GM12891 (cell line): ENCODE measurements around the gene COA1.
"Not testable (repeated sequence)": the region's sequence is repeated elsewhere in the genome, so short reads cannot be mapped to it uniquely, and the experiment has no call there.

Source experiments
- DNase-seq: peaks from one replicate; pipeline ENCODE4 v3.0.0; 2011; ENCODE audit warnings: low spot score; ENCODE audit not compliant: insufficient read length
- FAIRE-seq: peaks from 2 replicates; lab custom pipeline; 2011; peaks lifted over from hg19 to GRCh38; lab: Jason Lieb, UNC
- PAX5 ChIP-seq: IDR thresholded peaks from 2 replicates; pipeline ENCODE4 v1.6.1; 2011; ENCODE audit warnings: low read length, moderate library complexity, mild to moderate bottlenecking; ENCODE audit not compliant: insufficient read depth, severe bottlenecking
- POLR2A ChIP-seq: IDR thresholded peaks from 2 replicates; pipeline ENCODE4 v1.6.1; 2011; ENCODE audit warnings: low read depth, low read length, control low read depth
- POLR2AphosphoS5 ChIP-seq: IDR thresholded peaks from 2 replicates; pipeline ENCODE4 v1.6.1; 2011; ENCODE audit warnings: low read depth, low read length, control low read depth
- POU2F2 ChIP-seq: IDR thresholded peaks from 2 replicates; pipeline ENCODE4 v1.6.1; 2011; ENCODE audit warnings: low read depth, mild to moderate bottlenecking, control low read depth, low read length, moderate library complexity
- SPI1 ChIP-seq: IDR thresholded peaks from 2 replicates; pipeline ENCODE4 v1.6.1; 2011; ENCODE audit warnings: low read depth, low read length, control low read depth
- TAF1 ChIP-seq: IDR thresholded peaks from 2 replicates; pipeline ENCODE4 v1.6.1; 2011; ENCODE audit warnings: low read depth, low read length, control low read depth

COA1 gene

DNA sequence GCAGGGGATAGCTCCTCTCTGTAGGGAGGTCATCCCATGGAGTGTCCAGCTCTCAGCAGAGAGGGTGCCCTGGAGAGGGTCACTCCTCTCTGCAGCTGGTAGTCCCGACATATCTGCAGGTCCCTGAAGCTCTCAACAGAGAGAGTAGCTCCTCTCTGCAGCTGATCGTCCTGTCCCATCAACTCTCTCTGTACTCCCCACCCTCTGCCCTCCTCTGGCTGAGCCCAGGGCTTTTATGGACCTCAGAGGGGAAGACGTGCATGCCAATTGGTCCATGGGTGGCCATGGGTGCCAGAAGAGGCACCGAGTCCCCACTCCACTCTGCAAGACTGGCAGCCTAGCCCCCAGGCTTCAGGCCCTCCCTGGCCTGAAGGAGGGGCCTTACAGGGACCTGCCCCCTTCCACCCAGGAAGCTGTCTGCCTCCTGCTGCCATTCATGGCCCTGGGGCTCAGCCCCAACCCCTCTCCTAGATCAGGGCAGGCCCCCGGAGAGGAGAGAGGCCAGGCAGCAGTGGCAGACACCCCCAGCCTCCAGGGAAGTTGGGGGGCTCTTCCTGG lies 20.1 kb upstream of the COA1 start:
- DNase-seq, result no peak
- TF ChIP-seq POLR2AphosphoS5 (no peak), POU2F2 (no peak), TAF1 (no peak), POLR2A (no peak), PAX5 (no peak), SPI1 (no peak)
- FAIRE-seq, result no peak

- DNase-seq (no peak), FAIRE-seq (no peak)
- TF ChIP-seq POLR2A (no peak), PAX5 (no peak), TAF1 (no peak), POLR2AphosphoS5 (no peak), POU2F2 (no peak), SPI1 (no peak)
Observed at GRCh38 chr7:43747328-43748105, 18.2 kb upstream of the COA1 start.

- TF ChIP-seq POLR2AphosphoS5, result no peak
- TF ChIP-seq POU2F2, result no peak
- no peak for TF ChIP-seq TAF1
- TF ChIP-seq POLR2A, result no peak
- no peak for TF ChIP-seq PAX5
- TF ChIP-seq SPI1, result no peak
- no peak for DNase-seq
- peak; percentile 55 for FAIRE-seq
Observed at GRCh38 chr7:43742692-43743091, 13.4 kb upstream of the COA1 start.

- FAIRE-seq, result peak; percentile 28
Observed at GRCh38 chr7:43737467-43738127, 8.3 kb upstream of the COA1 start.

DNA sequence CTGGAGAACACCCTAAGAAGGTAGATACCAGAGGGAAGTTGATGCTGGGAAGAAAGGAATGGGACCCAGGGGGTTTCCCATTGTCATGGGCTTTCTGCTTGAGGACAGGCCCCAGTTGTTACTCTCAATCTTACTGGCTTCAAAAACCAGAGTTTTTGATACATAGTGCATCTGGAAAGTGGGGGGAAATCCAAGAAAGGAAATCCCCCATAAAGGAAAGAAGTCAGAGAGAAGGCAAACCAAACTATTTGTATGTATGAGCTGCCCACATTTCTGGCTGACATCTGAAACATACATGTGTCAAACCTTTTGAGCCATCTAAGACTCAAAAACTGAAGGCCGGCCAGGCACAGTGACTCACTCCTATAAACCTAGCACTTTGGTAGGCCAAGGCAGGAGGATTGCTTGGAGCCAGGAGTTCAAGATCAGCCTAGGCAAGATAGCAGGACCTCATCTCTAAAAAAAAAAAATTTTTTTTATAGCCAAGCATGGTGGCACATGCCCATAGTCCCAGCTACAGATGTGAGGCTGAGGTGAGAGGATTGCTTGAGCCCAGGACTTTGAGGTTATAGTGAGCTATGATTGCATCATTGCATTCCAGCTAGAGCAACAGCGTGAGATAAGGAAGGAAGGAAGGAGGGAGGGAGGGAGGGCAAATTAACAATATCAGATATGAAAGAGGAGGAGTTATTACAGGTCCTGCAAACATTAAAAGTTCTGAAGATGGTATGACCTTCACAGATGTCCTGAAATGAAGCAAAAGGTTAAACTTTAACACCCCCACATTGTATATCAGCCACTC lies 6.7 kb upstream of the COA1 start:
- TF ChIP-seq PAX5, result no peak
- TF ChIP-seq SPI1, result 0 out of 2 replicates have a peak, but pooled peaks have one; percentile 1
- DNase-seq (no peak), FAIRE-seq (peak; percentile 52)

More at GRCh38 chr7:43737467-43738127, 8.3 kb upstream of the COA1 start:
- no peak for TF ChIP-seq SPI1
- no peak for TF ChIP-seq TAF1
- no peak for TF ChIP-seq PAX5
- TF ChIP-seq POU2F2, result no peak
- TF ChIP-seq POLR2A, result no peak
- no peak for TF ChIP-seq POLR2AphosphoS5
- DNase-seq, result no peak

DNA sequence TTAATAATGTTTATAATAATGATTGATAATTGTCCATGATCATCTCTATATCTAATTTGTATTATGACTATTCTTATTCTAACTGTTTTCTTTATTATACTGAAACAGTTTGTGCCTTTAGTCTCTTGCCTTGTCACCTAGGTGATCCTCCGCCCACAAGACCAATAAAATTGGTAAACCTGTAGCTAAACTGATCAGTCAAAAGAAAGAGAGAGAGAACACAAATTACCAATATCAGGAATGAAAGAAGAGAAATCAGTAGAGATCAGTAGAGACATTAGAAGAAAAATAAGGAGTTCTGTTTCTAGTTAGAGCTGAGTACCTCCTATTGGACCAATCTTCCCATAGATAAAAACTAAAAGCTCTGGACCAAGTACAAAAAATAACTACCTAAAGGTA lies 6.1 kb upstream of the COA1 start:
- no peak for DNase-seq
- peak; percentile 33 for FAIRE-seq
- TF ChIP-seq PAX5, result no peak

- peak; percentile 72 for FAIRE-seq
- DNase-seq, result not testable (repeated sequence)
- 0 out of 2 replicates have a peak, but pooled peaks have one; percentile 21 for TF ChIP-seq SPI1
Observed at GRCh38 chr7:43734575-43735332, 5.4 kb upstream of the COA1 start.

GRCh38 chr7:43731494-43731893 lies 2.2 kb upstream of the COA1 start:
- FAIRE-seq, DNase-seq: not testable (repeated sequence)
- TF ChIP-seq PAX5, result peak; percentile 77

DNA sequence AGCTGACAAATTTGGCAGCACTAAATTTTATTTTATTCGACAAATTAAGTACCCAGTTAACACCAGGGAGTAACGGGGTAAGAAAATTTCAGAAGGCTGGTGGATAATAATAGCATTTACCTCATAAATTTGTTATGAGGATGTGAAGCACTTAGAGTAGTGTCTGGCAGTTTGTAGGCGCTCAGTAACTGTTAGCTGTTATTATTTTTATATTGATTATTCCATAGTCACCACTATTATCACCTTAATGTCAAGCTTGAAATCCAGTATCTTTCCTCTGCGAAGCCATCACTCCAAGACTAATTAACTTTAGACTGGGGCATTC lies 563 bp upstream of the COA1 start:
- no peak for FAIRE-seq
- DNase-seq, result no peak
- no peak for TF ChIP-seq PAX5
- no peak for TF ChIP-seq SPI1
- no peak for TF ChIP-seq POLR2AphosphoS5
- no peak for TF ChIP-seq TAF1
- no peak for TF ChIP-seq POLR2A
- TF ChIP-seq POU2F2, result no peak
